ENCODE measurements around the gene PRSS50.

- TF ChIP-seq CTCF (IDR thresholded peaks at IDR 0.05; ENCODE audit: low read depth, low read length, missing input control) (no peak), MAX (IDR thresholded peaks at IDR 0.05) (no peak), SP1 (IDR thresholded peaks at IDR 0.05) (no peak)
These were observed 41.8 kb upstream of the PRSS50 start for GRCh38 chr3:46759239-46760167.

Measured in liver (tissue), 3 donors.